ENCODE measurements around the gene MERTK. TPM values are rescaled to one million over a fixed set of nuclear protein-coding genes. Genes with fewer than 3 reads are reported as not detected.
A peak's percentile ranks its signal among the peaks of the same experiment; 100 is the strongest.
"Not testable (repeated sequence)": the region's sequence is repeated elsewhere in the genome, so short reads cannot be mapped to it uniquely, and the experiment has no call there.

Gene MERTK
- total RNA-seq, 1 donor from 2014 or later, result 3.3 TPM

GRCh38 chr2:111900859-111901258, 2.5 kb downstream of the MERTK start:
- Mint-ChIP-seq H3K36me3 (ENCODE audit: low read depth) (no peaks in the 10 kb centered on the region), H3K9me3 (no peaks in the 10 kb centered on the region), H3K4me3 (peak overlapping the region; percentile 77), H3K27ac (ENCODE audit: unreplicated experiment) (no peak overlapping the region), H3K27me3 (ENCODE audit: low read depth) (peaks cover 41% of the 10 kb centered on the region), H3K4me1 (peaks cover 31% of the 10 kb centered on the region)
- no peak for DNase-seq (ENCODE audit: low read depth, low spot score)
- TF ChIP-seq CTCF (conservative IDR thresholded peaks at IDR 0.05), result no peak

- no peak for DNase-seq (ENCODE audit: low read depth, low spot score)
- no peak for TF ChIP-seq CTCF (conservative IDR thresholded peaks at IDR 0.05)
- H3K36me3 Mint-ChIP-seq (ENCODE audit: low read depth), result no peaks in the 10 kb centered on the region
- H3K4me1 Mint-ChIP-seq, result peaks cover 45% of the 10 kb centered on the region
- peaks cover 37% of the 10 kb centered on the region for H3K27me3 Mint-ChIP-seq (ENCODE audit: low read depth)
- H3K27ac Mint-ChIP-seq (ENCODE audit: unreplicated experiment), result no peak overlapping the region
- peak overlapping the region; percentile 1 for H3K4me3 Mint-ChIP-seq
- H3K9me3 Mint-ChIP-seq, result no peaks in the 10 kb centered on the region
Measured at GRCh38 chr2:111903516-111903915, 5.1 kb downstream of the MERTK start.

- Mint-ChIP-seq H3K4me1 (peaks cover 49% of the 10 kb centered on the region), H3K36me3 (ENCODE audit: low read depth) (no peaks in the 10 kb centered on the region), H3K9me3 (no peaks in the 10 kb centered on the region), H3K27ac (ENCODE audit: unreplicated experiment) (no peak overlapping the region), H3K27me3 (ENCODE audit: low read depth) (peaks cover 34% of the 10 kb centered on the region), H3K4me3 (no peak overlapping the region)
- no peak for TF ChIP-seq CTCF (conservative IDR thresholded peaks at IDR 0.05)
- no peak for DNase-seq (ENCODE audit: low read depth, low spot score)
Measured at GRCh38 chr2:111903930-111904439, 5.6 kb downstream of the MERTK start.

GRCh38 chr2:111904726-111905474, 6.5 kb downstream of the MERTK start:
- Mint-ChIP-seq H3K27ac (ENCODE audit: unreplicated experiment) (no peak overlapping the region), H3K4me3 (peak overlapping the region; percentile 34), H3K27me3 (ENCODE audit: low read depth) (peaks cover 25% of the 10 kb centered on the region), H3K9me3 (no peaks in the 10 kb centered on the region), H3K36me3 (ENCODE audit: low read depth) (no peaks in the 10 kb centered on the region), H3K4me1 (peaks cover 58% of the 10 kb centered on the region)
- DNase-seq (ENCODE audit: low read depth, low spot score), result no peak
- TF ChIP-seq CTCF (conservative IDR thresholded peaks at IDR 0.05), result no peak

GRCh38 chr2:111905475-111905869, 7.1 kb downstream of the MERTK start:
- not testable (repeated sequence) for H3K9me3 Mint-ChIP-seq; H3K27ac Mint-ChIP-seq (ENCODE audit: unreplicated experiment); DNase-seq (ENCODE audit: low read depth, low spot score); H3K36me3 Mint-ChIP-seq (ENCODE audit: low read depth)
- peaks cover 58% of the 10 kb centered on the region for H3K4me1 Mint-ChIP-seq
- H3K27me3 Mint-ChIP-seq (ENCODE audit: low read depth), result peaks cover 19% of the 10 kb centered on the region
- H3K4me3 Mint-ChIP-seq, result peak overlapping the region; percentile 2

- Mint-ChIP-seq H3K36me3 (ENCODE audit: low read depth) (no peaks in the 10 kb centered on the region), H3K4me1 (peaks cover 52% of the 10 kb centered on the region), H3K4me3 (peak overlapping the region; percentile 41), H3K27me3 (ENCODE audit: low read depth) (peaks cover 13% of the 10 kb centered on the region), H3K27ac (ENCODE audit: unreplicated experiment) (peak overlapping the region; percentile 64), H3K9me3 (no peaks in the 10 kb centered on the region)
- TF ChIP-seq CTCF (conservative IDR thresholded peaks at IDR 0.05), result no peak
- DNase-seq (ENCODE audit: low read depth, low spot score), result no peak
Measured at GRCh38 chr2:111905990-111906735, 7.8 kb downstream of the MERTK start.

Measured in neural crest cell (in vitro differentiated cells).